Measurements from ENCODE around the gene BAZ1A. TPM values are rescaled to one million over a fixed set of nuclear protein-coding genes. Genes with fewer than 3 reads are reported as not detected.

Gene BAZ1A
- total RNA-seq, 1 experiment from 2014 or later: 17.8 TPM

DNA sequence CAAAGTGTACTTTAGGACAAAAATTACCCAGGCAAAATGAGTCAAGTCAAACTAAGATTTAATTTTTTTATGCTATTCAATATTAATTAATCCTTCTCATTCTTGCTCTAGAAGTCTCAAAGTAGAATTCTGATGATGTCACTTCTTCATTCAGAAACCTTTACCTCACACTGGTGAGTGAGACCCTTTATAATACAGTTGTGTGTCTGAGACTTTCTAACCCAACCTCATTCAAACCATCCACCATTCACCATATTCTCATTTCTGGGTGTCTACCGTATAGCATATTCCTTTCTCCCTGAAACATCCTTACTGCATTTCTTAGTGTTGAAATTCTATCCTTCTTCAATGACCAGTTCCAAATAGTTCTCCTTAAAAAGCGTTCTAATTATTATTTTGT is 119.9 kb downstream of the BAZ1A start:
- Mint-ChIP-seq H3K27ac (no peak overlapping the region), H3K27me3 (ENCODE audit: low read depth) (no peaks in the 10 kb centered on the region), H3K9me3 (no peaks in the 10 kb centered on the region), H3K4me1 (no peaks in the 10 kb centered on the region), H3K4me3 (no peak overlapping the region), H3K36me3 (ENCODE audit: insufficient read depth in 1 of 3, low read depth in 3 of 3) (peaks cover 0 to 37% (median 5%) of the 10 kb centered on the region in 3 experiments; a peak in 5 of 7 replicates)
- H3K23ac ChIP-seq (ENCODE audit: insufficient read length, low read depth, low read length): no peak overlapping the region
- no peak overlapping the region for H4K5ac ChIP-seq (ENCODE audit: insufficient read length, low read depth, low read length)
- H3K23me2 ChIP-seq (ENCODE audit: insufficient read length, low read depth, low read length, poor library complexity, severe bottlenecking): no peaks in the 10 kb centered on the region
- no peak overlapping the region for H3K56ac ChIP-seq (ENCODE audit: insufficient read length, low read depth, low read length)
- DNase-seq: no peak
- H2BK20ac ChIP-seq (ENCODE audit: low read depth, low read length, poor library complexity, severe bottlenecking): no peak overlapping the region
- no peak overlapping the region for H3K9ac ChIP-seq (ENCODE audit: extremely low read depth, insufficient read length, low read length)
- H3K79me1 ChIP-seq (ENCODE audit: insufficient read depth, low read depth, low read length, poor library complexity, severe bottlenecking): no peaks in the 10 kb centered on the region
- no peaks in the 10 kb centered on the region for H3K4me1 ChIP-seq (ENCODE audit: insufficient read depth, low read length)
- H3K27ac ChIP-seq (ENCODE audit: insufficient read length, low read depth, low read length): no peak overlapping the region
- no peak overlapping the region for H2BK15ac ChIP-seq (ENCODE audit: low read depth, low read length)
- H4K20me1 ChIP-seq (ENCODE audit: control insufficient read depth, insufficient read depth, insufficient read length): no peaks in the 10 kb centered on the region
- no peak overlapping the region for H2AK5ac ChIP-seq (ENCODE audit: insufficient read length, low read length)
- H3K4ac ChIP-seq (ENCODE audit: low read depth, low read length): no peak overlapping the region
- no peak overlapping the region for H2AFZ ChIP-seq (ENCODE audit: low read length)
- H3T11ph ChIP-seq (ENCODE audit: low read length): no peak overlapping the region
- H3K27me3 ChIP-seq (ENCODE audit: insufficient read depth, low read length): no peaks in the 10 kb centered on the region
- H3K14ac ChIP-seq (ENCODE audit: insufficient read depth, low read length): no peak overlapping the region
- no peak overlapping the region for H3K4me2 ChIP-seq (ENCODE audit: insufficient read depth, insufficient read length, low read length)
- no peak overlapping the region for H4K8ac ChIP-seq (replicated peaks; ENCODE audit: insufficient read length, low read depth, low read length)
- no peak overlapping the region for H2BK5ac ChIP-seq (ENCODE audit: insufficient read length, low read length)
- TF ChIP-seq, protein P1, sequence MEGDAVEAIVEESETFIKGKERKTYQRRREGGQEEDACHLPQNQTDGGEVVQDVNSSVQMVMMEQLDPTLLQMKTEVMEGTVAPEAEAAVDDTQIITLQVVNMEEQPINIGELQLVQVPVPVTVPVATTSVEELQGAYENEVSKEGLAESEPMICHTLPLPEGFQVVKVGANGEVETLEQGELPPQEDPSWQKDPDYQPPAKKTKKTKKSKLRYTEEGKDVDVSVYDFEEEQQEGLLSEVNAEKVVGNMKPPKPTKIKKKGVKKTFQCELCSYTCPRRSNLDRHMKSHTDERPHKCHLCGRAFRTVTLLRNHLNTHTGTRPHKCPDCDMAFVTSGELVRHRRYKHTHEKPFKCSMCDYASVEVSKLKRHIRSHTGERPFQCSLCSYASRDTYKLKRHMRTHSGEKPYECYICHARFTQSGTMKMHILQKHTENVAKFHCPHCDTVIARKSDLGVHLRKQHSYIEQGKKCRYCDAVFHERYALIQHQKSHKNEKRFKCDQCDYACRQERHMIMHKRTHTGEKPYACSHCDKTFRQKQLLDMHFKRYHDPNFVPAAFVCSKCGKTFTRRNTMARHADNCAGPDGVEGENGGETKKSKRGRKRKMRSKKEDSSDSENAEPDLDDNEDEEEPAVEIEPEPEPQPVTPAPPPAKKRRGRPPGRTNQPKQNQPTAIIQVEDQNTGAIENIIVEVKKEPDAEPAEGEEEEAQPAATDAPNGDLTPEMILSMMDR (conservative IDR thresholded peaks at IDR 0.05): no peak
- no CpG with 5 or more reads among the region's 2 CpGs for WGBS (ENCODE audit: extremely low coverage, insufficient read length, low lambda C conversion rate)
- H4K91ac ChIP-seq (ENCODE audit: insufficient read length, low read depth, low read length): no peak overlapping the region
- no peak overlapping the region for H2BK120ac ChIP-seq (ENCODE audit: low read depth, low read length, poor library complexity, severe bottlenecking)
- no peak overlapping the region for H2BK12ac ChIP-seq (ENCODE audit: insufficient read length, low read depth, low read length)
- no peaks in the 10 kb centered on the region for H3K79me2 ChIP-seq (ENCODE audit: insufficient read depth, low read length)
- H3K9me3 ChIP-seq (ENCODE audit: control insufficient read depth, low read depth, low read length): no peaks in the 10 kb centered on the region
- no peak overlapping the region for H3K18ac ChIP-seq (ENCODE audit: insufficient read length, low read depth, low read length)
